Motor neuron (in vitro differentiated cells): Measurements from ENCODE around the gene ELOF1. TPM values are rescaled to one million over a fixed set of nuclear protein-coding genes. Genes with fewer than 3 reads are reported as not detected.
A peak's percentile ranks its signal among the peaks of the same experiment; 100 is the strongest.

Source experiments
- ATAC-seq, 8 experiments: fragments of 200-7000 bp; cut with Tn5 transposase; replicated peaks in 6 of 8; 2 replicates each; pipeline ENCODE4 v1.8.0; 2021; ENCODE audit warnings: mild to moderate bottlenecking in 8 of 8, moderate library complexity in 8 of 8
- H3K27ac ChIP-seq, 2 donors: fragments of 250-450 bp; sonication (Bioruptor Pico); 2 replicates each; pipeline ENCODE4 v1.9.0; 2021; ENCODE audit warnings: antibody characterized with exemption in 2 of 2, mild to moderate bottlenecking in 2 of 2, moderate library complexity in 1 of 2
- H3K4me1 ChIP-seq, 2 donors: fragments of 250-450 bp; sonication (Bioruptor Pico); replicated peaks in 1 of 2; 2 replicates each; pipeline ENCODE4 v1.6.1; 2021; ENCODE audit warnings: antibody characterized with exemption in 2 of 2, mild to moderate bottlenecking in 2 of 2, moderate library complexity in 1 of 2
- H3K4me3 ChIP-seq, 5 donors: fragments of 250-450 bp; sonication (Bioruptor Pico); 2 replicates each; pipeline ENCODE4 v1.9.0; 2021; ENCODE audit warnings: antibody characterized with exemption in 5 of 5, mild to moderate bottlenecking in 5 of 5, moderate library complexity in 4 of 5
- WGBS, 10 experiments: fragments of 450-650 bp; shearing (Covaris generic); methylation state at CpG; one replicate each; pipeline ENCODE4 v1.0.0; 2022; 5-methylcytosine and 5-hydroxymethylcytosine counted together
- in situ Hi-C, 9 experiments: fragments of 400-800 bp; cut with MboI; loops; one replicate each; pipeline ENCODE4 v1.15.0; 2021; ENCODE audit warnings: low sequenced_read_pairs in 9 of 9, low pct_unique_long_range_greater_than_20kb in 2 of 9; ENCODE audit not compliant: unreplicated experiment in 9 of 9
- total RNA-seq, 8 experiments: library from RNA; unstranded; fragments of 300-600 nt; gene quantifications; 2 replicates each; pipeline versions ENCODE4 v1.2.3 to v1.2.4, GENCODE V29; 2022

Gene ELOF1
- total RNA-seq, 8 experiments from 2014 or later = 48.1 to 93.5 (median 58.2) TPM

DNA sequence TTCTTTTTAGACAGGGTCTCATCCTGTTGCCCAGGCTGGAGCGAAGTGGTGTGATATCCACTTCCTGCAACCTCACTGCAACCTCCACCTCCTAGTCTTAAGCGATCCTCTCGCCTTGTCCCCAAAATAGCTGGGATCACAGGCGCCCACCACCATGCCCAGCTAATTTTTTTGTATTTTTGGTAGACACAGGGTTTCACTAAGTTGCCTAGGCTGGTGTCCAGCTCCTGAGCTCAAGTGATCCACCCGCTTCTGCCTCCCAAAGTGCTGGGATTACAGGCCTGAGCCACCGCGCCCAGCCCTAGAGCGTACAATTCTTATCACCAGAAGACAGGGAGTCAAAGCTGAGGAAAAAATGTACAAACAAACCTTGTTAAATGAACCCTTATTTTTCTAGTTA lies 4.5 kb upstream of the ELOF1 start:
- WGBS, 10 experiments = 67 to 100% (median 98%) methylated on average over 1 to 8 of the region's 8 CpGs; no CpG with 5 or more reads in 3 of the 10 experiments
- H3K4me3 ChIP-seq = no peak overlapping the region
- peaks cover 6 to 9% of the 10 kb centered on the region in 2 donors for H3K4me1 ChIP-seq
- H3K27ac ChIP-seq = no peak overlapping the region
- in situ Hi-C loops = no loop called here
- no peak for ATAC-seq

DNA sequence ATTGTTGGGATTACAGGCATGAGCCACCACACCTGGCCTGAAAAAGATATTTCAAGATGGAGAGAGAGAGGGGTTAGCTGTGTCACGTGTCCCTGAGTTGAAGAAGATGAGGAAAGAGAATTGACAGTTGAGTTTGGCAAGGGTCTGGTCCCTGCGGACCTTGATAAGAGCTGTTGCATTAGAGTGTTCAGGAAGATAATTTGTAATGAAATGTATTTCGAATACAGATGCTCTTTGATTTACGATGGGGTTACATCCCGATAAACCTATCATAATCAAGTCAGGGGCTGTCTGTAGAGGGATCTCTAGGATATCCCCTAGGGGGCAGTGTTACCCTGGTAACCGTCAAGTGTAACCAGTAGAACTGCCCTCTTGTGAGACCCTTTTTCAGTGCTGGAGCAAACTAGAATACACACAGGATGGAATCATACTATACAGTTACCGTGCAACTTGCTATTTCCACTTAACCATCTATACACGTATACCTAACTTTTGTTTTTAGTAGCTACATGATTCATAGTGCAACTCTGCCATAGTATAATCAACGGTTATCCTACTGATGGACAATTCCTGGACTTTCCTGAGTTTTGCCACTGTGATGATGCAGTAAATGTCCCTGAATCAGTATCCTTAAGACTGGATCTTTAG lies 1.5 kb upstream of the ELOF1 start:
- peaks cover 11 to 16% of the 10 kb centered on the region in 2 donors for H3K4me1 ChIP-seq
- no peak overlapping the region for H3K27ac ChIP-seq
- 9 to 100% (median 23%) methylated on average over 1 to 8 of the region's 9 CpGs; no CpG with 5 or more reads in 2 of the 10 experiments for WGBS, 10 experiments
- in situ Hi-C loops = no loop called here
- ATAC-seq = peak; percentile 18 to 66 (median 53)
- peak overlapping the region in 3 of 5 donors; percentile 5 to 88 (median 69) for H3K4me3 ChIP-seq

DNA sequence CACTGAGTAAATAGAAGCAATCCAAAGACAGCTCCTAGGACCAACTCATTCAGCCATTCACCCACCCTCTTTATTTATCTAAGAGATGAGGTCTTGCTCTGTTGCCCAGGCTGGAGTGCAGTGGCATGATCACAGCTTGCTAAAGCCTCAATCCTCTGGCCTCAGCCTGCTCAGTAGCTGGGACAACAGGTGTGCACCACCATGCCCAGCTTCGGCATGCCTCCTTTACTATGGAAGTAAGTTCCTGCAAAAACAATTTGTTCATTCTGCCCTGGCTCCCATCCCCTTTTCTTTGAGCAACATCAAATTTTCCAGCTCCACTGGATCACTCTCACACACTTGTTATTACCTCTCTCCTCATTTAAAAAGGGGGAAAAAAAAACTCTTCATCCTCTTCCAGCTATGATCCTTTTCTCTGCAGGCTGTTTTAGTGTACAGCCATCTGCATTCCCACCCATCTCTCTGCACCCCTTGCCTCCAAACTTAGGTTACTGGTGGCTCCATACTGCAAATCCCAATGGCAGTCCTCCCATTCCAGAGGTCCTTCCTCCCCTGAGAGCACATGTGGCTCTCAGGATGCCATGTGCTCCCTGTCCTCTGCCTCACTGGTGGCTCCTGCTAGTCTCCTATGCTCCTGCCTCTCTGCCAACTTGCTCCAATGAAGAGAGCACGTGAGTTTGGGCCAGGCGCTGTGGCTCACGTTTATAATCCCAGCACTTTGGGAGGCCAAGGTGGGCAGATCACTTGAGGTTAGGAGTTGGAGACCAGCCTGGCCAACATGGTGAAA lies 2.2 kb downstream of the ELOF1 start:
- Histone ChIP-seq H3K4me3 (no peak overlapping the region), H3K27ac (no peak overlapping the region), H3K4me1 (peaks cover 11 to 16% of the 10 kb centered on the region in 2 donors)
- in situ Hi-C loops = no loop called here
- WGBS, 10 experiments = 42 to 100% (median 90%) methylated on average over 1 to 4 of the region's 4 CpGs; no CpG with 5 or more reads in 2 of the 10 experiments
- ATAC-seq = no peak

DNA sequence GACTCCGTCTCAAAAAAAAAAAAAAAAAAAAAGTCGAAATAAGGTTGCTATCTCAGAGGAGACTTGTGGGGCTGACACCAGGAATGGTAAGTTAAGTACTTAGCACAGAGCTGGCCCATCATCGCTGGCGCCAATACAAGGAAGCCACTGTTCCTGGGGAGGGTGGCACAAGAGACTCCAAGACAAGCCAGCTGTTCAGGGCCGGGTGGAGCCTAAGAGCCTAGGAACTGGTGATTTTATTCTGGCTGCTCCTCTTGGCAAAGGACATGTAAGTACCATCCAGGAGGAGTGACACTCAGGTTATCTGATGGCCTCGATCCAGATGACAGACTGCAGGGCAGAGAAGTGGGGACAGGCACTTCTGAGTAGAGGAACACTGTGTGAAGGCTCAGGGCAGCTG lies 3.8 kb downstream of the ELOF1 start:
- ATAC-seq = no peak
- no peak overlapping the region for H3K27ac ChIP-seq
- WGBS, 10 experiments = 80 to 100% (median 97%) methylated on average over 1 to 4 of the region's 6 CpGs; no CpG with 5 or more reads in 3 of the 10 experiments
- in situ Hi-C loops = no loop called here
- peaks cover 9 to 12% of the 10 kb centered on the region in 2 donors for H3K4me1 ChIP-seq
- no peak overlapping the region for H3K4me3 ChIP-seq

DNA sequence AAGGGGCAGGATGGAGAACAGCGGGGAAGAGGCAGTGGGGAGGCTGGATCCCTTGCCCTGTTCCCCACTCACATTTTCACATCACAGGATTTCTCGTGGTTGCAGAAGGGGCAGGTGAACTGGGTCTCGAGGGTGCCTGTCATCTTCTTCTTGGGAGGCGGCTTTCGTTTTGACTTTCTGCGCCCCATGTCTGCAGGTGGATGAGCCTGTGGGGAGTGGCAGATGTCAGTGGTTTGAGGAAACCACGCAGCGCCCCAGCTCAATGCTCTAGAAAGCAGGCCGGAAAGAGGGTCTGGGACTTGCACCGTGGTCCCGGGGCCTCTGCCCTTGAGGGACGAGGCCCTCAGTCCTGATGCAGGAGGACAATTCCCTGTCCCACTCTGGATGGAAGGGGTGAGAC lies 4.9 kb downstream of the ELOF1 start:
- ATAC-seq = no peak
- in situ Hi-C loops = no loop called here
- H3K27ac ChIP-seq = no peak overlapping the region
- peaks cover 5 to 7% of the 10 kb centered on the region in 2 donors for H3K4me1 ChIP-seq
- H3K4me3 ChIP-seq = no peak overlapping the region
- WGBS, 10 experiments = 77 to 95% (median 92%) methylated on average over 3 to 8 of the region's 12 CpGs; no CpG with 5 or more reads in 6 of the 10 experiments

DNA sequence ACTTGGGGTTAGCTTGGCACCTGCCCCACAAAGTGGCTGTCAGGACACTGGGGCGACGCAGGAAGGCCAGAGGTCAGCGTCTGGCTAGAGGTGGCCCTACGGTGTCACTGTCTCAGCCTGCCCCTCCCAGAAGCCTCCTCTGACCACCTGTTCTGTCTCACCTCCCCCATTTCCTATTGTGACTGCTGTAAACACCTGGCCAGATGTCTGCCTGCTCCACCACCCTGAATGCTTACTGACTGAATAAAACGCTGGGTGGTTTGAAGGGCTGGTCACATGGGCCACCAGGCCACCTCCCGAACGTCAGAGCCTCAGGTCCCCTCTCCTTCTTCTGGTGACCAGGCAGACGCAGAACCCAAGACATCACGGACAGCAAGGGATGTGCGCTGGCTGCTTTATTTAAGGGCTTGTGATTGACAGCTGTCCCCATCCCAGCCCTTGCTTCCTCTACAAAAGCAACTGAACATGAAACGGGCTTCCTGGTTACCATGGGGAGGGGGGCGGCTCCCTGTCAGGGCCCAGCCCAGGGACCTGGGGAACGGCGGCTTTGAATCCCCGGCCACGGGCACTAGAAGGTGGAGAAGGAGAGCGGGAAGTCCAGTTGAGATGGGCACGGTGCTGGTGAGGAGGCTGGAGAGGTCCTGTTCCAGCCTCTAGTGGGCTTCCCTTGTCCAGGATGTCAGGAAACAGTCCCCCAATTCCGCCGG lies 6.2 kb downstream of the ELOF1 start:
- ATAC-seq = peak in 3 of 8 experiments; percentile 1 to 9 (median 5)
- Histone ChIP-seq H3K4me1 (peaks cover 1 to 3% of the 10 kb centered on the region in 2 donors), H3K4me3 (no peak overlapping the region), H3K27ac (no peak overlapping the region)
- in situ Hi-C loops = no loop called here
- WGBS, 10 experiments = 30 to 100% (median 97%) methylated on average over 1 to 4 of the region's 20 CpGs; no CpG with 5 or more reads in 5 of the 10 experiments

DNA sequence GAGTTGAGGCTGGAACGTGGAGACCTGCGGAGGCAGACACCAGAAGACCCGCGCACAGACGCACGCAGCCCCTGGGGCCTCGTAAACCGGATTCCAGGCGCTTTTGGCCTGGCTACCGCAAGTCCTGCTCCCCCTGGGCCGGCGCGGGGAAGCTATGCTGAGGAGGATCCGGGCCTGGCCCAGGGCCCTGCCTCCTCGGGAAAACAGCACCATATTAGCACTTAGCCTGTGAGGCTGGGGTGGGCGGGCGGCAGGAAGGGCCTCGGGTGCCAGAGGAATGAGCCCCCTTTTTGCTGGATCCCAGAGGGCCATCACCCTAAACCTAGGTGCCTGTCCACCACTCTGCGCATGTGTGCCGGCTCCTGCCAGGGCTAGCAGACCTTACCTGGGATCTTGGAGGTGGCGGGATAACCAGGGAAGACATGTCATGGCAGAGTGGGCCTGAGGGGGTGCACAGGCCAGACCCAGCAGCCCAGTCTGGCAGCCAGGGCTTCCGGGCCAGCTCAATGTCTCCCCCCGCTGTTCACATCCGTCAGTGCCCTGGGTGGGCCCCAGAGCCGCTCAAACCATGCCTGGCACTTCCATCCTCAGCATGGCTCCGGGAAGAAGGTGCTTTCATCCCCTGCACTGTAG lies 7.3 kb downstream of the ELOF1 start:
- 74 to 82% (median 82%) methylated on average over 3 to 7 of the region's 26 CpGs; no CpG with 5 or more reads in 7 of the 10 experiments for WGBS, 10 experiments
- H3K4me1 ChIP-seq = no peaks in the 10 kb centered on the region
- peak; percentile 35 to 88 (median 55) for ATAC-seq
- in situ Hi-C loops = no loop called here
- H3K27ac ChIP-seq = no peak overlapping the region
- H3K4me3 ChIP-seq = no peak overlapping the region

DNA sequence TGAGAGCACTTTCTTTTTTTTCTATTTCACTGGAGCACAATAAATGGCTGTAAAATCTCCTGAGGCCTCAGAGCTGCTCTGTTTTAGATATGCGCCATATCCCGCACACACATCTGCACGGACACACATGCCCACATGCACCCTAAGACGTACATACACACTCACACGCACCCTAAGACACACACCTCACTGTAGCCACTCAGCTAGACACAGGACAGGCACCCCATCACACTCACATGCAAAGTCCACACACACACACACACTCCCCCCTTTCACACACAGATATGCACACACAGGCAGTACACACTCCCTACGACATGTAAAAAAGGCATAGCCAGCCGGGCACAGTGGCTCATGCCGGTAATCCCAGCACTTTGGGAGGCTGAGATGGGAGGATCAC lies 8.8 kb downstream of the ELOF1 start:
- in situ Hi-C loops = no loop called here
- no peak for ATAC-seq
- WGBS, 10 experiments = no CpG with 5 or more reads among the region's 8 CpGs

DNA sequence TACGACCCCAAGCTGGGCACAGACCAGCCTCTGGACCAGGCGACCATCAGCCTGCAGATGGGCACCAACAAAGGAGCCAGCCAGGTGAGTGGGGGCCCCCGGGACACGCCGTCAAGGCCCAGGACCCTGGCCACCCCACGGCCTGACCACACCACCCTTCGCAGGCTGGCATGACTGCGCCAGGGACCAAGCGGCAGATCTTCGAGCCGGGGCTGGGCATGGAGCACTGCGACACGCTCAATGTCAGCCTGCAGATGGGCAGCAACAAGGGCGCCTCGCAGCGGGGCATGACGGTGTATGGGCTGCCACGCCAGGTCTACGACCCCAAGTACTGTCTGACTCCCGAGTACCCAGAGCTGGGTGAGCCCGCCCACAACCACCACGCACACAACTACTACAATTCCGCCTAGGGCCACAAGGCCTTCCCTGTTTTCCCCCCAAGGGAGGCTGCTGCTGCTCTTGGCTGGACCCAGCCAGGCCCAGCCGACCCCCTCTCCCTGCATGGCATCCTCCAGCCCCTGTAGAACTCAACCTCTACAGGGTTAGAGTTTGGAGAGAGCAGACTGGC lies 9.6 kb downstream of the ELOF1 start:
- Histone ChIP-seq H3K4me1 (no peaks in the 10 kb centered on the region), H3K4me3 (no peak overlapping the region), H3K27ac (no peak overlapping the region)
- WGBS, 10 experiments = 40 to 100% methylated on average over 1 to 3 of the region's 24 CpGs; no CpG with 5 or more reads in 8 of the 10 experiments
- no peak for ATAC-seq
- in situ Hi-C loops = no loop called here

More for the DNA sequence above, 8.8 kb downstream of the ELOF1 start:
- H3K4me3 ChIP-seq = no peak overlapping the region
- H3K4me1 ChIP-seq = no peaks in the 10 kb centered on the region
- no peak overlapping the region for H3K27ac ChIP-seq

DNA sequence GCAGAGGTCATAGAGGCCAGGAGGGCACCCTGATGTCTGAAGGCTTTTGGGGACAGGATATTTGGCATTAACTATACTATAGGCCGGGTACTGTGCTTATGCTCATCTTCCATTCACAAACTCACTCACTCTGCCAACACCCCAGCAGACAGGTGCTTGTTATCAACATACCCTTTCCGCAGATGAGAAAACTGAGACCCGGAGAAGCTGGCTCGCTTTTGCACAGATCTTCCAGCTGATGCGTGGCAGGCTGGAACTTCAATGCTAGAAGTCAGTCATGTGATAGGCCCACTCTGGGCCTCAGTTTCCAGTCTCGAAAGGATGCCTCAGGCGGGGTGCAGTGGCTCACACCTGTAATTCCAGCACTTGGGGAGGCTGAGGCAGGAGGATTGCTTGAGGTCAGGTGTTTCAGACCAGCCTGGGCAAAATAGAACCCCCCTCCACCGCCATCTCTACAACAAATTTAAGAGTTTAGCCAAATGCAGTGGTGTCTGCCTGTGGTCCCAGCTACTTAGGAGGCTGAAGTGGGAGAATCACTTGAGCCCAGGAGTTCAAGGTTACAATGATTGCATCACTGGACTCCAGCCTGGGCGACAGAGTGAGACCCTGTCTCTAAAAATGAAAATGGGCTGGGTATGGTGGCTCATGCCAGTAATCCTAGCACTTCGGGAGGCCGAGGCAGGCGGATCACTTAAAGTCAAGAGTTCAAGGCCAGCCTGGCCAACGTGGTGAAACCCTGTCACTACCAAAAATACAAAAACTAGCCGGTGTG lies 10.9 kb downstream of the ELOF1 start:
- Histone ChIP-seq H3K4me1 (no peaks in the 10 kb centered on the region), H3K4me3 (no peak overlapping the region), H3K27ac (no peak overlapping the region)
- in situ Hi-C loops = no loop called here
- WGBS, 10 experiments = 51 to 94% (median 83%) methylated on average over 1 to 9 of the region's 14 CpGs; no CpG with 5 or more reads in 1 of the 10 experiments
- ATAC-seq = no peak

DNA sequence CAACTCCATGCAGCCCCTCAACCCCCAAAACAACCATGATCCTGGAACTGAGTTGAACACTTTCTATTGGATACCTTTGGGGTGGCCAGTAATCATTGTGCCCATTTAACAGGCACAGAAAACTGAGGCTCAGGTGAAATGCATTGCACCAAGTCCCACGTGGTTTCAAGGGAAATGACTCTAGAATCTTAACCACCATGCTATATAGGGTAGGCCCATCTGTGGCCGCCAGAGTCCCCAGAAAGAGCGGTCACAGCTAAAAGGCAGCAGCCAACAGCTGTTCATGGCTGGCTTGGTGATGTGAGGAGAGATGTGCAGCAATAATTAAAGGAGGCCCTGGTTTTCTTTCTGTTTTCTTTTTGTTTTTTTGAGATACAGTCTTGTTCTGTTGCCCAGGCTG lies 17.8 kb downstream of the ELOF1 start:
- in situ Hi-C loops = no loop called here
- Histone ChIP-seq H3K4me1 (peaks cover 7 to 13% of the 10 kb centered on the region in 2 donors), H3K27ac (no peak overlapping the region), H3K4me3 (no peak overlapping the region)
- WGBS, 10 experiments = 20 to 100% (median 85%) methylated on average over 1 to 3 of the region's 3 CpGs; no CpG with 5 or more reads in 4 of the 10 experiments
- no peak for ATAC-seq

DNA sequence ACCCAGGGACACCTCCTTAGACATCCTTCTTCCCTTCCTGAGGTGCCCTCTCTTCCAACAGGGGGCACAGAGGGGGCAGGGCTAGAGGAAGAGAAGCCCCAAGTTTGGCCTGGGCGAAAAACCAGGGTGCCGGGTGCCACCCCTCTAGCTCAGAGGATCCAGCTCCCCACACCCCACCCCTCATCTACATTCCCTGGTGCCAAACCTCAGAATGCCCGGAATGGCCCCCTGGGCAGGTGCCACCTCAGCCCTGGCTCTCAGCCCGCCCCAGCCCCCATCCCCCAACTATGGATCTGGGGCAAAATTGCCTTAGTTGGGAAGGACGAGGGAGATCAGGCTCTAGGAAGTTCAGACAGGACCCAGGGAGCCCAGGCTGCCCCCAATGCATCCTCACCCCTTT lies 18.4 kb downstream of the ELOF1 start:
- Histone ChIP-seq H3K4me3 (no peak overlapping the region), H3K4me1 (peaks cover 7 to 13% of the 10 kb centered on the region in 2 donors), H3K27ac (no peak overlapping the region)
- ATAC-seq = no peak
- in situ Hi-C loops = no loop called here
- WGBS, 10 experiments = no CpG with 5 or more reads among the region's 5 CpGs
